ENCODE results near the gene CASTOR1.

GRCh38 chr22:30286813-30287647, 2.3 kb downstream of the CASTOR1 start:
- TF ChIP-seq NFIC (IDR thresholded peaks at IDR 0.05; ENCODE audit: borderline replicate concordance) (no peak), YY1 (IDR thresholded peaks at IDR 0.05; ENCODE audit: low read depth) (no peak), CTCF (IDR thresholded peaks at IDR 0.05) (peak; percentile 92), EZH2phosphoT487 (IDR thresholded peaks at IDR 0.05; ENCODE audit: borderline replicate concordance, low read depth) (no peak), CHD2 (IDR thresholded peaks at IDR 0.05; ENCODE audit: low read length, partially characterized antibody) (no peak), TEAD4 (IDR thresholded peaks at IDR 0.05; ENCODE audit: borderline replicate concordance, insufficient read depth) (no peak), POLR2AphosphoS5 (IDR thresholded peaks at IDR 0.05; ENCODE audit: low read depth, low read length) (no peak), RFX5 (IDR thresholded peaks at IDR 0.05; ENCODE audit: low read length) (no peak), TAF1 (IDR thresholded peaks at IDR 0.05; ENCODE audit: borderline replicate concordance, low read depth, low read length) (no peak), SMC3 (IDR thresholded peaks at IDR 0.05; ENCODE audit: low read depth, low read length) (peak; percentile 80)

Measured in SK-N-SH (cell line).